ENCODE results near the gene VTI1A.
A peak's percentile ranks its signal among the peaks of the same experiment; 100 is the strongest.

Gene VTI1A

GRCh38 chr10:112546474-112546873, 99.5 kb downstream of the VTI1A start:
- no peak for DNase-seq (ENCODE audit: low read depth)

- DNase-seq (ENCODE audit: low read depth), result no peak
Measured at GRCh38 chr10:112548535-112549276, 101.7 kb downstream of the VTI1A start.

GRCh38 chr10:112552593-112553110, 105.6 kb downstream of the VTI1A start:
- DNase-seq (ENCODE audit: low read depth), result no peak

DNA sequence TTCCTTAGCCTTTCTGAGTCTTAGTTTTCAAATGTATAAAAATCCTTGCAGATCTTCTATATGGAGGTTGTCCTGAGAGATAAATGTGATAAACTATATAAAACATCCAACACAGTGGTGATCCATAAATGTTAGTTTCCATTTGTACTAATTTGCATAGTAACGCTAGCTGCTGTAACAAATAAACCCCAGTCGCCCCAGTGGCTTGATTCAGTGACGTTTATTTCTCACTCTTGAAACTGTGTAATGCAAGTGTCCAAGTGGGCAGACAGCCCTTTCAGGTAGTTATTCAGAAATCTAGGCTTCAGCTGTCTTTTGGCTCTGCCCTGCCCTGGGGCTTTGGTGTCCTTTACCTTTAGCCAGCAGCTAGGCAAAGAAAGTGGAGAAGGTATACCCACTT, 106.3 kb downstream of the VTI1A start:
- no peak for DNase-seq (ENCODE audit: low read depth)

DNA sequence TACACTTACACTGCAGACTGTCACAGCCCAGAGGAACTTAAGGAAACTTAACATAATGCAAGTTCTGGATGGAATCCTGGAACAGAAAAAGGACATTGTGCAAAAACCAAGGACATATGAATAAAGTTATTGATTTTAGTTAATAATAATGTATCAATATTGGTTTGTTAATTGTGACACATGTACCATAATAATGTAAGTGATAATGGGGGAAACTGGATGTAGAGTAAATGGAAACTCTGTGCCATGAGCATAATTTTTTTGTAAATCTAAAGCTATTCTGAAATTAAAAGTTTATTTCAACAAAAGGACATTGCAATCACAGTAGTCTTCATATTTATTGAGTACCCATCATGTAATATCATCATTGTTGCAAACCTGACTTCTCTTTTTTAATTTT, 107.2 kb downstream of the VTI1A start:
- DNase-seq (ENCODE audit: low read depth), result no peak

- no peak for DNase-seq (ENCODE audit: low read depth)
Measured at GRCh38 chr10:112557197-112557596, 110.2 kb downstream of the VTI1A start.

- no peak for DNase-seq (ENCODE audit: low read depth)
Measured at GRCh38 chr10:112558476-112559142, 111.6 kb downstream of the VTI1A start.

- DNase-seq (ENCODE audit: low read depth), result no peak
Measured at GRCh38 chr10:112559349-112559748, 112.3 kb downstream of the VTI1A start.

DNA sequence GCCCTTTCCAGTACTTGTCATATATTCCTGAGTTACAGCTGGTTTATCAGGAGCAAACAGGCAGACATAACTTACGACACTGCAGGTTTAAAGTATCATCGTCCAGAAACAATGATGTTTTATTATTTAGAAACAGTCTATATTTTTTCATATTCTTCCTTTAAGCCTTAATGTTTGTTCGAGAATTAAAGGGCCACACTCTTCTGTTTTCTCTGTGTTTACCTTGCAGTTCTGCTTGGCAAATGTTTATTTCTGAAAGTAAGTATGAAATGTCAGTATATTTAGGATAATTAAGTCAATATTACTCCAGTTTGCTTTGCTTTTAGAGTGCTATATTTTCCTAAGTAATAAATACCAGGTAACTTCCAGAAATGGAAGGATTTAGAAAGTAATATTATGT, 115.1 kb downstream of the VTI1A start:
- DNase-seq (ENCODE audit: low read depth), result no peak

GRCh38 chr10:112562809-112563663, 116.0 kb downstream of the VTI1A start:
- peak; percentile 3 for DNase-seq (ENCODE audit: low read depth)

GRCh38 chr10:112564337-112564736, 117.3 kb downstream of the VTI1A start:
- DNase-seq (ENCODE audit: low read depth), result no peak

GRCh38 chr10:112565434-112566053, 118.5 kb downstream of the VTI1A start:
- DNase-seq (ENCODE audit: low read depth), result peak; percentile 67

DNA sequence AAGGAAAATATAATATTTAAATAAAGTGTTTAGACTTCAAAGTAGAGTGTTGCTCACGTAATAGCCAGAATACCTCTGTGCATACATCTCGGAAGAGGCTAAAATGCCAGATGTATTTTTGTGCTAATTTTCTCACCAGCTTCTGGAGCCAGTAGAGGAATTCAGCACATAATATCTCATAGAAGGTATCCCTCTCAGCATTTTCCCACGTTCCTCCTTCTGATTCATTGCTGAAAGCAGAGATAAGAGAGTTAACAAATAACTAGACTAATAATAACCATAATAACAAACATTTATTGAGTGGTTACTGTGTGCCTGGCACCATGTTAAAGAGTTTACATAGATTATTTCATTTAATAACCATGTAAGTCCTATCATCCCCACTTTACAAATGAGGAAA, 123.6 kb downstream of the VTI1A start:
- DNase-seq (ENCODE audit: low read depth), result no peak

GRCh38 chr10:112579578-112579977, 132.6 kb downstream of the VTI1A start:
- no peak for DNase-seq (ENCODE audit: low read depth)

DNA sequence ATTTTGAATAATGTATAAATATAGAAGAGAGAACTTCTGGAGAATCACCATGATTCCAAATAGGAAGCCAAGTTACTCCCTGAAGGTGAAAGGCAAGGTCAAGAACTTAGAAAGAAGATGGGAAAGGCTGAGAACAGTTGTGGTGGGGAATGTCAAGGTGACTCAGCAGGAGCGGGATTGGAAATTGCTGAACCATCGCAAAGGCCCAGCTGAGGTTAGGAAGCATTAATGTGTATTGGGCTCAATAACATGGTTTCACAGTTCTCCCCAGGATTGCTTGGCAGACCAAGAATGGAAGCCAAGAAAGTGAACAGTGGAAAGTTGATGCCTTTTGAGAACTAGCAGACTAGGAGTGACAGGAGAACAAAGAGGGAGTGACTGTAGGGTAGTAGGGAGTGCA, 133.3 kb downstream of the VTI1A start:
- no peak for DNase-seq (ENCODE audit: low read depth)

GRCh38 chr10:112581921-112582320, 134.9 kb downstream of the VTI1A start:
- DNase-seq (ENCODE audit: low read depth), result no peak

- no peak for DNase-seq (ENCODE audit: low read depth)
Measured at GRCh38 chr10:112583236-112583939, 136.4 kb downstream of the VTI1A start.

GRCh38 chr10:112584276-112584675, 137.3 kb downstream of the VTI1A start:
- DNase-seq (ENCODE audit: low read depth), result no peak

DNA sequence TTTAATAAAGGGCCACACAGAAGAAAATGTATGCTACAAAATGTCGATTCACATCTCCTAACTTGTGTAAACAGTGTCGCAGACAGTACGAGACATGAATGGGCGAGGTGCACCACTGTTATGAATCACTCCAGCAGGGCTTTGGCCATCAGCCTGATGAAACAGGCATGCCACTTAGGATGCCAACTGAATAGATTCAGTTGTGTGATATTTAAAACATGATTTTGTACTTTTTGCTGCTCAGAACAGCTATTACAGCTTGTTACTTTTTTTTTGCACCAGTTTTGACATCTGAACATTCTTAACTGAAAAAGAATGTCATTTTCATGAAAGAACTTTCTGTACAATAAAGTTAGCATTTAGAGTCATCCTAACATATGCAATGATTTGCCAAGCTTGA, 138.1 kb downstream of the VTI1A start:
- peak; percentile 64 for DNase-seq (ENCODE audit: low read depth)

GRCh38 chr10:112585960-112586359, 138.9 kb downstream of the VTI1A start:
- DNase-seq (ENCODE audit: low read depth), result peak; percentile 69

- DNase-seq (ENCODE audit: low read depth), result peak; percentile 3
Measured at GRCh38 chr10:112587729-112588128, 140.7 kb downstream of the VTI1A start.
